PC-9 (cell line): ENCODE results near the gene APOC3. TPM values are rescaled to one million over a fixed set of nuclear protein-coding genes. Genes with fewer than 3 reads are reported as not detected.

Experiments
- BruUV-seq: library from RNA; stranded (reverse); fragments of 400-500 nt; replicated peaks from 2 replicates; lab custom pipeline; 2021; lab: Mats Ljungman, UMichigan
- CTCF ChIA-PET: fragments of 300-600 bp; sonication (Branson Sonifier 250); formaldehyde crosslinking; loops from one replicate; lab custom pipeline; 2022; ENCODE audit warnings: antibody characterized with exemption; lab: Charles Lee
- POLR2A ChIA-PET: fragments of 300-600 bp; sonication (Branson Sonifier 250); formaldehyde crosslinking; loops from one replicate; lab custom pipeline; 2022; ENCODE audit warnings: antibody characterized with exemption; ENCODE audit not compliant: unreplicated experiment; lab: Charles Lee
- DNase-seq, 2 experiments: peaks; one replicate each; pipeline versions ENCODE4 v3.0.0 to v3.0.0-alpha.2; 2015 to 2022; ENCODE audit warnings: mixed read lengths in 1 of 2
- H2AFZ ChIP-seq: fragments of 200-600 bp; sonication (generic); 2 replicates; pipeline ENCODE4 v1.8.1; 2017; ENCODE audit warnings: antibody characterized with exemption
- H3F3A ChIP-seq: fragments of 200-600 bp; sonication (generic); 2 replicates; pipeline ENCODE4 v1.8.1; 2017; ENCODE audit warnings: antibody characterized with exemption, mild to moderate bottlenecking, low read depth; ENCODE audit not compliant: insufficient read depth
- H3K27ac ChIP-seq: fragments of 200-600 bp; sonication (generic); 2 replicates; pipeline ENCODE4 v1.6.1; 2016; ENCODE audit warnings: mixed run types
- H3K27me3 ChIP-seq: fragments of 200-600 bp; sonication (generic); 2 replicates; pipeline ENCODE4 v1.6.1; 2016; ENCODE audit warnings: low read depth, mixed run types; ENCODE audit not compliant: insufficient read depth
- H3K36me3 ChIP-seq: fragments of 200-600 bp; sonication (generic); 2 replicates; pipeline ENCODE4 v1.6.1; 2016; ENCODE audit warnings: low read depth, mixed run types
- H3K4me1 ChIP-seq: fragments of 200-600 bp; sonication (generic); replicated peaks from 2 replicates; pipeline ENCODE4 v1.6.1; 2016; ENCODE audit warnings: mixed run types; ENCODE audit not compliant: insufficient read depth
- H3K4me2 ChIP-seq: fragments of 200-600 bp; sonication (generic); 2 replicates; pipeline ENCODE4 v1.6.1; 2017; ENCODE audit warnings: mixed run types
- H3K4me3 ChIP-seq: fragments of 200-600 bp; sonication (generic); 2 replicates; pipeline ENCODE4 v1.6.1; 2016; ENCODE audit warnings: mixed run types
- H3K79me2 ChIP-seq: fragments of 200-600 bp; sonication (generic); 2 replicates; pipeline ENCODE4 v1.6.1; 2017; ENCODE audit warnings: low read depth, mixed run types
- H3K9me2 ChIP-seq: fragments of 200-600 bp; sonication (generic); 2 replicates; pipeline ENCODE4 v1.8.1; 2017; ENCODE audit warnings: mild to moderate bottlenecking; ENCODE audit not compliant: insufficient read depth
- H3K9me3 ChIP-seq: fragments of 200-600 bp; sonication (generic); 2 replicates; pipeline ENCODE4 v1.8.1; 2016; ENCODE audit warnings: low read depth; ENCODE audit not compliant: insufficient read depth
- H4K20me1 ChIP-seq: fragments of 200-600 bp; sonication (generic); 2 replicates; pipeline ENCODE4 v1.8.1; 2017; ENCODE audit not compliant: insufficient read depth
- CTCF ChIP-seq: fragments of 200-600 bp; sonication (generic); conservative IDR thresholded peaks from 2 replicates; pipeline ENCODE4 v1.6.1; 2017; ENCODE audit warnings: mixed run types, antibody characterized with exemption, mild to moderate bottlenecking, moderate library complexity
- EZH2 ChIP-seq: fragments of 200-600 bp; sonication (generic); IDR thresholded peaks from 2 replicates; pipeline ENCODE4 v1.8.0; 2017; ENCODE audit warnings: antibody characterized with exemption, low read depth
- intact Hi-C: fragments of 100-400 bp; cut with micrococcal nuclease; formaldehyde crosslinking; loops from one replicate; pipeline ENCODE4 v1.10.0; 2022; ENCODE audit not compliant: unreplicated experiment
- total RNA-seq: library from RNA; stranded (reverse); gene quantifications from 2 replicates; pipeline ENCODE4 v1.2.3, GENCODE V29; 2021

The APOC3 gene
- total RNA-seq, 1 experiment from 2014 or later = not detected

DNA sequence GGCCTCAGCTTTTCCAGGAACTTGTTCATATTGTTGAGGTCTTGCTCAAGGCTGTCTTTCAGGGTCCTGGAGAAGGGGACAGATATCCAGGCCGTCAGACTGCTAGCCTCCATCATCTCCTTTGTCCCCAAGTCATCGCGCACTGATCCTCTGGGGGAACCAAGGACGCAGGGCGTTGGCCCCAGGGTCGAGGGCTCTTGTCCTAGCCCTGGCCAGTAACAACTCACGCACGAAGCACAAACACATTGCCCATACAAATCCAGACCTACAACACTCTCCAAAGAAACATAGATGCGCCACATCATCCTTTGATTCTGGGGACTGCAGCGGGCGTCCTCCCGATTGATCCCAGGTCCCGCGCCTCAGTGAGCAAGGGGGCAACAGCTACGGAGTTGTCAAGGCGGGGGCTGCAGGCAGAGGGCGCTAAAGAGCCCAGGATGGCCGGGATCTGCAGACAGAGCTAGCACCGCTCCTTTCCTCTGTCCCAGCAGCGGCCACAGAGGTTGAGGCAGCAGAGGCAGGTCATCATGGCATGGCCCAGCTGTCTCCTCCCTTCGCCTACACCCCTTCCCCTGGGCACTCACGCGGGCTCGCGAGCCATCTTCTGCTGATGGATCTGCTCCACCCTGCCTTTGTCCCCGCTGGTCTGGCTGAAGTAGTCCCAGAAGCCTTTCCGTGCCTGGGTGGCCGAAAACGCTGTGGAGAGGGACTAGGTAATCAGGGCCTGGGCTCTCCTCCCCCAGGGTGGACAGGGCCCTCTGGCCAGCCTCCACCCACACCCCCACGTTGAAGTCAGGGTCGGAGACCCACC lies 38.5 kb upstream of the APOC3 start:
- intact Hi-C loops = loop anchor here (1.0 to 2.0 kb wide), 2 partner anchors 308 to 315 kb away; partner anchors contain the start of gene SIK3
- Histone ChIP-seq H3K9me2 (no peaks in the 10 kb centered on the region), H3K4me2 (no peak overlapping the region), H3K4me1 (peaks cover 20% of the 10 kb centered on the region), H3K27ac (no peak overlapping the region), H3K4me3 (no peak overlapping the region), H3K27me3 (no peaks in the 10 kb centered on the region), H2AFZ (no peak overlapping the region), H3K9me3 (no peaks in the 10 kb centered on the region), H4K20me1 (no peaks in the 10 kb centered on the region), H3F3A (peaks cover 5% of the 10 kb centered on the region), H3K79me2 (peaks cover 16% of the 10 kb centered on the region), H3K36me3 (0 out of 2 replicates have a peak, but pooled peaks cover 3% of the 10 kb centered on the region)
- BruUV-seq = no TSS peak
- DNase-seq = peak; percentile 50 to 63
- ChIA-PET POLR2A (interaction anchor here (0.5 kb wide), 1 partner anchor 307 kb away, joined by 3 read pairs; the partner anchor contains the start of gene SIK3), CTCF (interaction anchor here (0.5 to 2.0 kb wide), 5 partner anchors 21 to 315 kb away, joined by 3 to 16 read pairs (median 6); no protein-coding TSS in a partner anchor)
- TF ChIP-seq EZH2 (no peak), CTCF (peak; percentile 87)

DNA sequence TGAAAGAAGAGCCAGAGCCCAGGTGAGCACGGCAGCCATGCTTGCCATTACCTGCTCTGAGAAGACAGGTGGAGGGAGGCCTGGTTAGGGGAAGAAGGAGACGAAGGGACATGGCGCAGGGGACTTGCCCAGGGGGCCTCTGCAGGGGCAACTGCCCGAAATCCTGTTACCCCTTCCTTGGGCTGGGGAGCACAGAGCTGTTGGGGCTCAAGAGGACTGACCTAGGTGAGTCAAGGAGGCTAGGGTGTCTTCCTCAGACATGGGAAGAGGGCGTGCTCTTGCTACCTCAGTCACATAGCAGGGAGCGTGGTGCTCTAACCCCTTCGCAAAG lies 37.9 kb upstream of the APOC3 start, which contains the start of gene APOA5:
TSS of gene APOA5 (minus strand) at position 67 of the 331 bp plus-strand sequence. CDS start at position 48, 19 bp downstream.
- POLR2A ChIA-PET = no interaction called here

More for the DNA sequence above, 37.9 kb upstream of the APOC3 start, which contains the start of gene APOA5:
- no peak for TF ChIP-seq EZH2
- TF ChIP-seq CTCF = no peak
- Histone ChIP-seq H3K9me3 (no peaks in the 10 kb centered on the region), H3K4me1 (peaks cover 17% of the 10 kb centered on the region), H3K36me3 (no peaks in the 10 kb centered on the region), H3K79me2 (peaks cover 10% of the 10 kb centered on the region), H4K20me1 (no peaks in the 10 kb centered on the region), H3K9me2 (no peaks in the 10 kb centered on the region), H2AFZ (no peak within 1 kb of the TSS), H3F3A (peaks cover 5% of the 10 kb centered on the region), H3K27me3 (no peaks in the 10 kb centered on the region), H3K4me3 (no peak within 1 kb of the TSS), H3K27ac (no peak within 1 kb of the TSS), H3K4me2 (no peak within 1 kb of the TSS)
- no peak for DNase-seq
- CTCF ChIA-PET = interaction anchor here (1.0 to 2.0 kb wide), 4 partner anchors 22 to 314 kb away, joined by 3 to 16 read pairs (median 7); no protein-coding TSS in a partner anchor
- intact Hi-C loops = loop anchor here (1.0 to 2.0 kb wide), 2 partner anchors 307 to 315 kb away; partner anchors contain the start of gene SIK3
- BruUV-seq = no TSS peak
